Fibroblast of gingiva (primary cell): ENCODE measurements around the gene SLC6A20.

Experiments used
- DNase-seq: peaks from one replicate; pipeline ENCODE4 v3.0.0-alpha.2; 2011; ENCODE audit warnings: low read depth

Gene SLC6A20, protein sequence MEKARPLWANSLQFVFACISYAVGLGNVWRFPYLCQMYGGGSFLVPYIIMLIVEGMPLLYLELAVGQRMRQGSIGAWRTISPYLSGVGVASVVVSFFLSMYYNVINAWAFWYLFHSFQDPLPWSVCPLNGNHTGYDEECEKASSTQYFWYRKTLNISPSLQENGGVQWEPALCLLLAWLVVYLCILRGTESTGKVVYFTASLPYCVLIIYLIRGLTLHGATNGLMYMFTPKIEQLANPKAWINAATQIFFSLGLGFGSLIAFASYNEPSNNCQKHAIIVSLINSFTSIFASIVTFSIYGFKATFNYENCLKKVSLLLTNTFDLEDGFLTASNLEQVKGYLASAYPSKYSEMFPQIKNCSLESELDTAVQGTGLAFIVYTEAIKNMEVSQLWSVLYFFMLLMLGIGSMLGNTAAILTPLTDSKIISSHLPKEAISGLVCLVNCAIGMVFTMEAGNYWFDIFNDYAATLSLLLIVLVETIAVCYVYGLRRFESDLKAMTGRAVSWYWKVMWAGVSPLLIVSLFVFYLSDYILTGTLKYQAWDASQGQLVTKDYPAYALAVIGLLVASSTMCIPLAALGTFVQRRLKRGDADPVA

DNA sequence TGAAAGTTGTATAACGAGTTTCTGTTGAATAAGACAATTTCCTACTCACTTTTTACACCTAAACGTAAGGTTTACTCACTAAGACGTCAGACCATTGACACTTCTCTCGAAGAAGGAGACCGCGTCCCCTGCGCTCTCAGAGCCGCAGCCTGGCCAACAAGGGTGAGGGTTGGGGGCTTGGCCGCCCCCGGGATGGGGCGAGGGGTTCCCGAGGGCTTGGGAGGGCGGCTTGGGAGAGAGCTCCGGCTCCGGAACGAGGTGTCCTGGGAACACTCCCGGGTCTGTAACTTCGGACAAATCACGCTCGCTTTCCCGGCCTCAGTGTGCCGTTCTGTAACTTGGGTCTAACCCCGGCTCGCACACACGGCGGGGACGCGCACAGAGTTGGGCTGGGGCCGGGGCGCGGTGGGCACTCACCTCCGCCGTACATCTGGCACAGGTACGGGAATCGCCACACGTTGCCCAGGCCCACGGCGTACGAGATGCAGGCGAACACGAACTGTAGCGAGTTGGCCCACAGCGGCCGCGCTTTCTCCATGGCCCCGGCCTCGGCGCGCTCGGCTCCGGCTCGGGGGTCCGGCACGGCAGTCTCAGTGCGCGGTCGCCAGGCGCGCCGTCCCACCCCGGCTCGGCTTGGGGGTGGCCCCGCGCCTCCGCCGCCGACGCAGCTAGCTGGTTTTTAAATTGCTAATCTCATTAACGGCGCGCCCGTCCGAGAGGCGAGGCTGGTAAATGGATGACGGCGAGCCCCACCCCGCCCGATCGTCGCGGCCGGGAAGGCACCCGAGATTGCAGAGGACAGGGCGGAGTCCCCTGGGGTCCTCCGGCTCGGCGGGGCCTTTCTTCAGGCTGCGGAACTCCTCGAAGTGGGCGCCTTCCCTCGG, at the start of gene SLC6A20:
SLC6A20 (minus strand) TSS at position 655 of the 884 bp plus-strand sequence; CDS start at position 538, 117 bp downstream.
- no peak for DNase-seq

DNA sequence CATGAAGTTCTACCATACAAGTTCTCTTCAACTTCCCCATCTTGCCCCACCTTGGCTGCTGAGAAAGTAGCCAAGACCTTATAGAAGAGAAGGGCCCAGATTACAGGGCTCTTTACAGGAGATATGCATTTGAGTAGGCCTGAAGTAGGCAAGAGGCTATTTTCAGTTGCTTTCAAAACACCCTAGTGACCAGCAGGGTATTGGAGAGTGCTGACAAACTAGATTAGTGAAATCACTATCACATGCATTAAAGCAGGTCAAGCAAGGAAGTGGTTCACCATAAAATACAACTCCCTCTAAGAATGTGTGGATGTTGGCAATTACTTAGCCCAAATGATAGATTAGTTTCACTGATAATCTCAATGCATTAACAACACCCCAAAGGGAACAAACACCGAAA, 48.3 kb upstream of the SLC6A20 start:
- DNase-seq: no peak

DNA sequence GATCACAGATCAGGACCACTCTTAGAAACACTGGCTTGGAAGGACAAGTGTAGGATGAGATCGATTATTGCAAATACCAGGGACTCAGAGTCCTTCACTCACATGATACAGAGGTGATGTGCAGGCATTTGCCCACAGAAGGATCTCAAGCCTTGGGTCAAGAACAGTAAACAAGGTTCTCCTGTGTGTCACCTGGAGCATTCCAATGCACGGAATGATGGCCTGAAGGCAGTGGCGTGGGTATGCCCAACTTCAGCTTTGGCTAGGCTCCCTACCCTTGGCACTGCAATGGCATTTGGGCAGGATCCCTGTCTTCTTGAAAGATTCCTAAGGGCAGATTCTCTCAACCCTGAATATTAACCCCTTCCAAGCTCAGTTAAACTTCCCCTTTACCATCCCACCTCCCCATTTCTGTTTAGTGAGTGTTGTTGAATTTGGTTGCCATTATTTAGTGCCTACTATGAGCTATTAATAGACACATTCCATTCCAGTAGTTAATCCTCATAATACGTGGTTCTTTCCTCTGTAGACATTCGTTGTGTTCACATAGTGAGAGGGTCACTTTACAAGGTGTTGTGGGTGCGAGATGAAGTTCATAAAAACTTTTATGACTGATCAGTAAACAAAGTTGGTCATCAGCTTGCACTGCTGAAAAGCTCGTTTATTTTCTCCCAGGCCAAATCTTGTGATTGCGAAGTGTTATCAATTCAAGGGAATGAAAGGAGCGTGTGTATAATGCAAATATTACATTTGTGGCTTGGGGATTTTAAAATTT, 46.7 kb upstream of the SLC6A20 start:
- DNase-seq: no peak

DNA sequence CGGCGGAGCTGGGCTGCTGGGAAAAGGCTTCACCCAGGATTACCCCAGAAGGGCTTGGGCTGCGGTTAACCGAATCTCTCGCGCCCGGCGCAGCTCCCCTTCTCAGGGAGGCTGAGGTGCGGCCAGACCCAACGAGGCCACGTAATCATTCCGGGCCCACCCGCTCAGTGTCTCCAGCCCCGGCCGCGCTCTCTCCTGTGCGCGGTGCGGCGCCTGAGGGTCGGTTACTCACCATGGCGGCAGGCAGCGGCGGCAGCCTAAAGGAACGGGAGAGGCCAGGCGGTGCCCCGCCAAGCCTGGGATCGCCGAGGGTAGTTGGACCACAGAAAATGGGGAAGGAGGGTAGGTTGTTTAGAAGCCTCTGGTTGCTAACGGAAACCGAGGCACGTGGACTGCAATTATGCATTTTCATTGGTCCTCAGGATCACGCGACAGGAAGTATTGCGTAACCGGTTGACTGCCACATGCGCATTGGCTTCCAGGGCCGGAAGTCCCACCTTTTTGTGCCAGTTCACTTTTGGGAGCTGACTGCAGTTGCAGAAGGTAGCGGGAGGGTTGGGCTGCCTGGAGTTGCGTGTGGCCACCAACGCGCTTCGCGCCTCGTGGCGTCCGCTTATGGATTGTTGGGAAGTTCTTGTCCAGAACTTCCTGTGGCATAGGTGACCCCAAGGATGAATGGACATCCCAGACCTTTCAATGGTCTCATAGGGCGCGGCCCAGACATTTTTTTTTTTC, 45.6 kb upstream of the SLC6A20 start, which contains the start of gene LZTFL1:
LZTFL1 (minus strand) TSS at position 363 of the 735 bp plus-strand sequence; CDS start at position 235, 128 bp downstream.
- DNase-seq: peak; percentile 96

DNA sequence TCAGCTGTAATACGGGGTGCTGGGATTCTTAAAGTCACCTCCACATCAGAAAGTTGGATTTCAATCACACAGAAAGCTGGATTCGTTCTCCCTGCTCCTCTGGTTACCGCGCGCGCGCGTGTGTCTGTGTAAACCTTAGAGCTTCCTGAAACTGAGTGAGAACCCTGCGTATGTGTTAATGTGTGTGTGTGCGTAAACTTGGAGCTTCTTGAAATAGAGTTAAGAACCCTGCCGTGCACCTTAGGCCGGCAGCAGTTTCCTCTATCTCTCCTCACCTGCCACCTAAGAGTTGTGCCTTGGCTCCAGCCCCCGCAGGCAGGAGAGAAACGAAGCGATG, 45.1 kb upstream of the SLC6A20 start:
- DNase-seq: peak; percentile 11

DNA sequence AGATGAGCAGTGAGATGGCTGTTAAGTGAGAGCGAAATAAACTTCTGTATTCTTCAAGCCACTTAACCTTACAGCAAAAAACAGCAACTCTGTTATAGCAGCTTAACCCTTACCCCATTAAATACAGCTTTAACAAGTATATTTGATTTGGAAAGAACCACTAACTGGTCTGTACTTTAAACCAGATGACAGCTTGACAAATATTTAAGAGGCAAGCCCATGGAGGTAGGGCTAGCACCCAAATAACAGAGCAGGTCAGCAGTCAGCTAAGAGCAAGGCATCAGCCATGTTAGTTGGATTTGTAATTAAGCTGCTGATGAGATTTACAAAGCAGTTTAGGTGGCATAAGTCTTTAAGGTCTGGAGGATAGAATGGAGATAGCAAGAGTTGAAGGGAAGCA, 42.1 kb upstream of the SLC6A20 start:
- no peak for DNase-seq

DNA sequence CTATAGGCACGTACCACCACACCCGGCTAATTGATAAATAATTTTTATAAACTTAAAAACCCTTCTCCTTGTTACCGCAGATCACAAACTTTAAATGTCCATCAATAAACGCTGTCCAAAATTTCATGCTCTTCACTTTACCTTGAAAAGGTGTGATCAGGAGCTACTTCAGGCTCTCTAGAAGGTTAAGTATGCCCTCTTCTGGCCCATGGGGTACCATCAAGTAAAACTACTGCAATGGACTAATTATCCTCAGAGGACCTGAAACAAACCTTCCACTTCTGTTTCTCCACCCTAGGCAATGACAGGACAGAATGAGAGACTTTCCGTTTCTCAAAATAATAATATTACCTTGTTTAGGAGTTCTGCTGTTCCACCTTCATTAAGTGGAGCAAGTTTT, 36.4 kb upstream of the SLC6A20 start:
- no peak for DNase-seq

DNA sequence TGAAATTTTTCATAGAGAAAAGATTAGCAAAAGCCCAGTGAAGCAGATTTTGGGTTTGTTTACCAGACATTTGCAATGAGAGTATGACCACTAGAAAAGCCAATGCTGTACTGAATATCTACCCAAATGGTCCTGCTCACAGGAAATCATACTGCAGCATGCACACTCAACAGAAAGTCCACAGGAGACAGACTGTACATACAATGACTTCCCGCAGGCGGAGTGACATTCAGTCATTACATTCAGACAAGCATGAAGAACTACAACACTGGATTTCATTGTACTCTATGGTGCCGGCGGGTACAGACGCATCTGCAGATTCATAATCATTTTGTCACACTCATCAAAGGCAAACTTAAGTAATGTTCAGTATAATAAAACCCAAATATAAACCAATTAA, 33.8 kb upstream of the SLC6A20 start:
- no peak for DNase-seq

DNA sequence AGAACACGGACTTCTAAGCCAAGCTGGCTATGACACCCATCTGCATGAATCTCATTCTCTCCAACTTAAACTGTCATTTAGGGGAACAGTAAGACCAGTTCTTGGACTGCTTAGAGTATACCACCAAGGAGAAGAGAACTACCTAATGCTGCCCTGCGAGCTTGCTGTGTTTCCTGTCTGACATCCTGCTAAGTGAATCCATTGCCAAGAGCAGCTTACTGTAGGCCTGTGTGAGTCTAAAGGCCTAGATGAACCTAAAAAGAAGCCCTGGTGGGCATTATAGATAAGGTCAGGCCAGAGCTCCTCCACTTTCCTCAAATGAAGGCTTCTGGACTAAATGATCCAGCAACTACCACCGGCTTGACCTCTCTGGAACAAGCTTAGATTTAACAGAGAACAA, 30.6 kb upstream of the SLC6A20 start:
- no peak for DNase-seq

DNA sequence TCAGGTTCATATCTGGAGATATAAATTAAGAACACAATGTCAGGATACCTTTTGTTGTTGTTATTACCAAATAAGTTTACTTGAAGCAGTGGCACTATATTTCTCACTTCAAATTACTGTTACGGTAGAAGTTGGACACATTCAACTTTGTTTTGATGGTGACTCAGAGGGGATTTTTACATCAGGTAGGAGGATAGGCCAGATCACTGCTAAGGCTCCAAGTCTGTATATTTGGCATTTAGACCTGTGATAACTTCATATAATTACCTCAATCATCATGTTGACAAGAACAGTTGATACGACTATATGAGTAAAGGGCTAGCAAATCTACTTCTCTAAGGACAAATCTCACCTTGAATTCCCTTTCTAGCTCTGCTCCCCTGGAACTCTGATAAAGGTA, 30.0 kb upstream of the SLC6A20 start:
- no peak for DNase-seq

DNA sequence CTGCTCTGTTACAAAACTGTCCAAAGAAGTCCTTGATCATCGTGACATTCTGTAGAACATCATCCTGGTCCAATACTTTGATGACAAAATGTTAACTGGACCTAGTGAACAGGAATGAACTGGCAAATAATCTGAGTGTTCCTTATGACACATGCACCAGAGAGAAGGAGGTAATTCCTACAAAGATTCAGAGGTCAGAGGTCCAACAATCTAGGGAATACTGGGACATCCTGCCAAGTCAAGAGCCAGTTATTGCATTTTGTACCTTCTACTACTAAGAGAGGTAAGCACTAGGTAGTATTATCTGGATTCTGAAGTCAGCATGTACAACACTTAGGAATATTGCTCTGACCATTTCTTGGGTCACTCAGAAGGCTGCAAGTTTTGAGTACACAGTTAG, 24.8 kb upstream of the SLC6A20 start:
- no peak for DNase-seq

DNA sequence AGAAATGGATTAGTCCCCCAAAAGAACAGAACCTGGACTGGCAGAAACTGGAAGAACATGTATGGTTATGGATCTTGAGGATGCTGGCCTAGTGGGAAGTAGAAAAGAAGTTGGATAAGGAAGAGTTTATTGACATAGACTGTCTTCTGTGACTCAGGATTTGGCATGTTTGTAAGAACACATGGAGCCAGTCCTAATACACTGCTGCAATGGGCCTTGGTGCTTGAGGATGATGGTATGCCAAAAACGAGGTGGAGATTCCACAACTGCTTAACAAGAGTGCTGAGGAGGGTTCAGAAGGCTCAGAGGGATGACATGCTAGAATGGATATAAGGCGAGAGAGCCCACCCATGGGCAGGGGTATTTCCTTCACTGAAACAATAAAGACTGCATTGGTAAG, 23.2 kb upstream of the SLC6A20 start:
- peak; percentile 39 for DNase-seq

DNA sequence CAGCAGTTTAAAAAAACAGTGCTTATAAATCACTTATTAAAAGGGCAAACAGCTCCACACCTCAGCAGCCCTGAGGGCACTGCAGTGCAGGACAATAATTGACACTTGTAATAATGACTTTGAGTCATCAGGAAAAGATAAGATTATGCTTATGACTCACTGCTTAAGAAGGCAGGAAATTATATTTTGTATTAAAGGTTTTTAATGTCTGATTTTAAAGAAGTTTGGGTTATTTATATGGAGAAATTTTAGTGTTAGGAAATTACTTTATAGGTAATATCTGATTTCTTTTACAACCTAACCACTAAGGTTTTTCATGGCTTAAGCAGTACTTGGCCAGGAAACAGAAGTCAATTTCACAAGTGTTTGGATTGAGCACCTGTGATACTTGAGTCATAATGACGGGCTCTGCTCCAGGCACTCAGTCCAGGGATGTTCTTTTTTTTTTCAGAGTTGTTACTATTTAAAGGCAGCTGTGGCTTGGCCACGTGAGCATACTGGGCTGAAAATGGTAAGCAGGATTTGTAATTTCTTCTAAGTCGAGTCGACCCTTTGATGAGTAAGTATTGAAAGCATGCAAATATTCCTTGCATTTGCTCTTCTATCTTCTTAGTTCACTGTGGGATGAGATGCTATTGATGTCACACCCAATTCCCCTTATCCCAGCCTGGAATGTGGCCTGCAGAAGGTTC, 21.6 kb upstream of the SLC6A20 start:
- peak; percentile 86 for DNase-seq

DNA sequence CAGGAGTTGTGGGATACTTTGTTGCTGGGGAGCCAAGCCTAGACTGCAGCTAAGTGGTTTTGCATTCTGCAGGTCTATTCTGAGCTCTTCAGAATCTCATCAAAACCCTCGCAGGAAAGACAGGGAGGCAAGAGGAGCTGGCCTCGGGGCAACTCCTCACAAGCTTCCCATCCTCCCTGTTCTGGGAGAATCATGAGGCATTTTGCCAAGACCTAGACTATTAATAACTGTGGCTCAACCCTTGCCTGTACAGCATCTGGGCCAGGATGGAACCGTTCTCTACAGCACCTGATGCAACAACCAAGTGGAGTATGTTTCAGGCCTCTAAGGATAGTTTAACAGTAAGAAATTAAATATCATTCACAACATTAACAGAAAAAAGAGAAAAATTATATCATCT, 20.2 kb upstream of the SLC6A20 start:
- no peak for DNase-seq

DNA sequence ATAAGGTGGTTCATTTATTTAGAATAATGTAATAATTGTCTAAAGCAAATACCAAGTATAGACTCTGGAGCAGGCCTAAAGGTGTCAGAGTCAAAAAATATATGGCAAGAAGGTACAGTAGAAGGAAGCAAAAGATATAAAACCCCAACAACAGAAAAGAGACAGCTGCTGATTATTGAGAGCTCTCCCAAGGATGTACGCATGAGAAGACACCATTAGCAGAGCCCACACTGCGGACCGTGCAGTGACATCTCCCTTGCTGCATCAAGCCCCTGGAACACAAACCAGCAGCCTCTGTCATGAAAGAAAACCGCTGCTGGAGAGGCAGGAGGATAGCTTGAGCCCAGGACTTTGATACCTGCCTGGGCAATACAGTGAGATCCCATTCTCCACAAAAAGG, 18.0 kb upstream of the SLC6A20 start:
- no peak for DNase-seq

DNA sequence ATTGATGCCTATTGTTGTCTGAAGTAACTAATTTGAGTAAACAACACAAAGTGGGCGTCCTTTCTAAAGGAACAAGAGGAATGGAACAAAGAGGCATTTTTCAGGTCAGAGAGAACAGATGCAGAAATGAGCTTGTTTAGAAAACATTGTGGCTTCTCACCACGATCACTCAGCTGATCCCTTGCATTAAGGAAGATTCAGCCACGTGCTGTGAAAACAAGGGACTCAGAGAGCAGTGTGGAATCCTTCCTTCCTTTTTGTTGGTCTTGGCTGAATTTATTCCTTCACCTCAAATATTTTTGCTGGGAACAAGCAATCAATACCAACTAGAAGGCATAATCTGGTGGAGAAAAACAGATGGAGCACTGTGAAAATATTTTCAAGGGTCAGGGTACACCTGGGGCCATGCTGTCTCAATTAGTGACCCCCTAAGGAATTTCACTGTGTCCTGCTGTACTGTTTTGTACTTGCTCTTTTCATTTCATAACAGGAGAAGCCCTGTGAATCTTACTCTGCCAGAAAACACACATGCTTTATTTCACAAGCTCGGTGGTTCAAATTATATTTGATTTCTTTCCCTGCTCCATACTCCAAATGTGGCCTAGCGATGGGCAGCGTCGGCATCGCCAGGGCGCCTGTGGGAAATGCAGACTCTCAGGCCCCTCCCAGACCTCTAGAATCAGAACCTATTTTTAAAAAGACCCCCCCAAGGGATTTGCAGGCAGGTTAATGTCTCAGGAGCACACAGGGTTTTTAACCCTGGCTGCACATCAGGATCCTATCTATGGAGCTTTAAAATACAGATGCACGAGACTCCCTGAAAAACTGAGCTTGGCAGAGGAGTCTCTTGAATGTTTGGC, 11.6 kb upstream of the SLC6A20 start:
- DNase-seq: no peak

DNA sequence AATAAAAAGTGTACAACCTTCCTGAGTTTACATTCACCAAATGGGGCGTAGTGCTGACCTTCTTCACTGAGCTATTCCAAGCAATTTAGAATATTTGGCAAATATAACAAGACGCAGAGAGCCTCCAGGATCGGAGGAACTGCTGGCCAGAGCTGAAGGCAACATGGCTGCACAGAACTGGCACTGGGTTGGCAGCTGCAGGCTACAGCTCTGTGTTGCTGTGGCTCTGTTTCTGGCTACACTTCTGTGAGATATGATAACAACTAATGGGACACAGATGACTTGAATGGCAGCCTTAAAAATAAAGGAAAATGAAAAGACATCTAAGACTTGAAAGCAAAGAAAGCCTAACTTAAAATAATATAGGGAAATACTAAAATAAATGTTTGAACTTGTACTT, 10.8 kb upstream of the SLC6A20 start:
- no peak for DNase-seq

DNA sequence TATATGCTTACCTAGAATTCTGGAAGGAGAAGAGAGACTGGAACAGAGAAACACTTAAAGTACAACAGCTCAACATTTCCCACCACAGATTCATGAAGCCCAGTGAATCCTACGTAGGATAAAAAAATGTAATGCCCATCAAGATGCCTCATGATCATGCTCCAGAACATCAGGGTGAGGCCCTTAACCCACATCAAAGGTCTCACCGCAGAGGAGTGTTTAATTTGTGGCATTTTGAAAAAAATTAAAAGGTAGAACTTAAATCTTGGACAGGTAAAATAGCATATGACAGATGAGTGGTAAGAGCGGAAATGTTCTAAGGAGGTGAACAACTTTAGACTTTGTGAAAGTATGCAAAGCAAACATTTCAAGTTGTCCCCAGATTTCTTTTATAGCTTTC, 9.7 kb upstream of the SLC6A20 start:
- no peak for DNase-seq

DNA sequence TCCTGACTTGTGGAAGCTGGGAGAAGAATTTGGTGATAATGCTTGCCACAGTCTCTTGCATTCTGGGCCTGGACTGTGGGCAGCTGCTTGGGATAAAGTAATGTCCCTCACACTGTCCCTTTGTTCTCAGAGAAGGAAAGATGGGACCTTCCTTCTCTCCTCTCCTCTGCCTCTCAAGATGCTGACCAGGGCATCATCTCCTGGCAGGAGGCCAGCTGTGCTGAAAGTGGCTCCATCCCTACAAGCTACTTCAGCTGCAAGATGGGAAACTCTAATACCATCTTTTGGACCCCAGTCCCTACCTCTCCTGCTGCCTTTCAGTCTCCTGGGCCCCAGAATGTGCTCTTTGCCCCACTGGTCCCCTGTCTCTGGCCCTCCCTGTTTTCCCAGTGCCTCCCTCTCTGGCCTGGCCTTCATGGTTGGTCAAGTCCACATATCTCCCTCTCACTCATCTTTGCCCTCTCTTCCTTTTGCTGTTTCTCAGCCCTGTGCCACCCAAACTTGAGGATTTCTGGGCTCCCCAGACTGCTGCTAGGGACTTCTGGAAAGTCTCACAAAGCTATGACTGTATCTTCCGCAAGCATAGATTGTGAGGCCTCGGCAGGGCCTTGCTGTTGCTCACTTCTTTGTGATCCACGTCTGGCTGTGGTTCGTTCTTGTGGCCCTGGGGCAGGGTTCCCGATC, 7.1 kb upstream of the SLC6A20 start:
- DNase-seq: no peak
